ENCODE data around the gene LRP1B. TPM values are rescaled to one million over a fixed set of nuclear protein-coding genes. Genes with fewer than 3 reads are reported as not detected.

The LRP1B gene
- total and polyA plus RNA-seq, 2 donors (not counting 1 experiment from before 2014, with no cell fraction given) = not detected

DNA sequence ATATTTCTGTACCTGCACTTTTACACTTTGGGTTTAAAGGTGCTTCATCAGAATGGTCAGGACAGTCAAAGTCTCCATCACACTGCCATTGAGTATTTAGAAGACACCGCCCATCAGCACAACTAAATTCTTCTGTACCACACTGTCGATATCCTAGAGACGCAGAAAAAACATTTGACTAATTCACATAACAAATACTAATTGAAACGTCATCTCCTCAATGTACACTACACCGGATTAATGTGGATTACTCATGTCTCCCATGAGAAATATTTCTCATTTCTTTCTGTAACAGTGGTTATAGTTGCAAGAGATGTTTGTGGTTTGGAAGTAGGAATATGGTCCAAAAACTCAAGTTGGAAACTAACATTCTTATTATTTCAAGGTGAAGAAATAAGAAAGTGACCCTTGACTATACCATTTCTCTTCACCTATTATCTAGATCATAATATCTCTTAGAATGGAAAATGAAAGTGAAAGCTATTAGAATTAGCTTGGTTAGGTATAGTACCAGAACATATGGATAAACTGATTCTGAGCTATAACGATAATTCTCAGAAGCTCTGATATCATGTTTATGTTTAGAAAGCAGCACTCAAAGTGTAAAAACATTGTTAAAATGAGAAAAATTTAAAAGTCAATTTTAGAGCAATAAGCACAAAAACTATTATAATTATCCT, 1627.7 kb downstream of the LRP1B start:
- no peaks in the 10 kb centered on the region for H3K4me1 ChIP-seq (ENCODE audit: control insufficient read depth in 2 of 2, insufficient read depth in 2 of 2, low read length in 2 of 2)
- no peak for TF ChIP-seq EZH2 (IDR thresholded peaks at IDR 0.05; ENCODE audit: borderline replicate concordance, insufficient read depth, low read depth, low read length, poor library complexity, severe bottlenecking)
- TF ChIP-seq, protein P1, sequence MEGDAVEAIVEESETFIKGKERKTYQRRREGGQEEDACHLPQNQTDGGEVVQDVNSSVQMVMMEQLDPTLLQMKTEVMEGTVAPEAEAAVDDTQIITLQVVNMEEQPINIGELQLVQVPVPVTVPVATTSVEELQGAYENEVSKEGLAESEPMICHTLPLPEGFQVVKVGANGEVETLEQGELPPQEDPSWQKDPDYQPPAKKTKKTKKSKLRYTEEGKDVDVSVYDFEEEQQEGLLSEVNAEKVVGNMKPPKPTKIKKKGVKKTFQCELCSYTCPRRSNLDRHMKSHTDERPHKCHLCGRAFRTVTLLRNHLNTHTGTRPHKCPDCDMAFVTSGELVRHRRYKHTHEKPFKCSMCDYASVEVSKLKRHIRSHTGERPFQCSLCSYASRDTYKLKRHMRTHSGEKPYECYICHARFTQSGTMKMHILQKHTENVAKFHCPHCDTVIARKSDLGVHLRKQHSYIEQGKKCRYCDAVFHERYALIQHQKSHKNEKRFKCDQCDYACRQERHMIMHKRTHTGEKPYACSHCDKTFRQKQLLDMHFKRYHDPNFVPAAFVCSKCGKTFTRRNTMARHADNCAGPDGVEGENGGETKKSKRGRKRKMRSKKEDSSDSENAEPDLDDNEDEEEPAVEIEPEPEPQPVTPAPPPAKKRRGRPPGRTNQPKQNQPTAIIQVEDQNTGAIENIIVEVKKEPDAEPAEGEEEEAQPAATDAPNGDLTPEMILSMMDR (IDR thresholded peaks at IDR 0.05) = no peak
- H3K9ac ChIP-seq (ENCODE audit: low read length) = no peak overlapping the region
- ChIA-PET CTCF (no interaction called here), POLR2A (no interaction called here)
- Mint-ChIP-seq H3K9me3 (ENCODE audit: insufficient read depth) (peaks cover 5% of the 10 kb centered on the region), H3K4me3 (no peak overlapping the region), H3K27ac (no peak overlapping the region), H3K27me3 (no peaks in the 10 kb centered on the region), H3K4me1 (no peaks in the 10 kb centered on the region)
- WGBS (ENCODE audit: insufficient coverage) = no CpG with 5 or more reads among the region's 6 CpGs
- H4K20me1 ChIP-seq (ENCODE audit: control insufficient read depth, insufficient read depth, low read length, poor library complexity, severe bottlenecking) = no peaks in the 10 kb centered on the region
- no peak overlapping the region for H2AFZ ChIP-seq (ENCODE audit: insufficient read depth, low read depth, low read length, poor library complexity, severe bottlenecking)
- no peaks in the 10 kb centered on the region for H3K27me3 ChIP-seq (replicated peaks in 1 of 4; ENCODE audit: control extremely low read depth in 1 of 4, control insufficient read depth in 3 of 4, insufficient read depth in 4 of 4, low read length in 3 of 4)
- no peak overlapping the region for H3K4me2 ChIP-seq (replicated peaks; ENCODE audit: low read depth, low read length, poor library complexity, severe bottlenecking)
- H3K9me3 ChIP-seq (ENCODE audit: control extremely low read depth in 1 of 3, control insufficient read depth in 2 of 3, insufficient read depth in 1 of 3, low read length in 2 of 3) = no peaks in the 10 kb centered on the region
- no peak overlapping the region for H3K4me3 ChIP-seq (ENCODE audit: control extremely low read depth in 1 of 5, extremely low read depth in 1 of 5, insufficient read depth in 1 of 5, low read depth in 2 of 5, low read length in 4 of 5)
- intact Hi-C loops (cut with micrococcal nuclease) = no loop called here
- no peaks in the 10 kb centered on the region for H3K36me3 ChIP-seq (replicated peaks in 1 of 2; ENCODE audit: control extremely low read depth in 1 of 2, control insufficient read depth in 1 of 2, extremely low read depth in 1 of 2, insufficient read depth in 2 of 2, low read length in 1 of 2)
- ATAC-seq (ENCODE audit: low read depth) = no peak
- DNase-seq = no peak
- no peaks in the 10 kb centered on the region for H3K79me2 ChIP-seq (ENCODE audit: control insufficient read depth, insufficient read depth, low read length)
- H3K27ac ChIP-seq (ENCODE audit: low read length in 2 of 2) = no peak overlapping the region

DNA sequence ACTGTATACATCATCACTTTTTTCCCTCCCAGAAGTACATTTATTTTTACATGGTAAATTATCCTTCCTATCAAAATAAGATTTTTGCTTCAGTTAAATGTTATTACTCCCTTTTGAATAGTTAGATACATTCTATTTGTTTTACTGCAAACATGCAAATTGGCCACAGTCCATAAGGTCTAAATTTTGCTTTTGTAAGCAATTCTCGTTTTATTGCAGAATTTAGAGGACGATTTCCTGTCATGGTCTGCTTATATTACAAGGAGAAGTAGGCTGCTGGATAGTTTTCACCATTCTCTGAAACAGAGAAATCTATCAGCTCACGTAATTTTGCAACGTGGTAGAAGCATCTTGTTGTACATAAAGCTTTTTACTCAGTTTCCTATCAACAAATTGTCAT, 1632.5 kb downstream of the LRP1B start:
- Histone ChIP-seq H3K4me1 (ENCODE audit: control insufficient read depth in 2 of 2, insufficient read depth in 2 of 2, low read length in 2 of 2) (no peaks in the 10 kb centered on the region), H3K79me2 (ENCODE audit: control insufficient read depth, insufficient read depth, low read length) (no peaks in the 10 kb centered on the region), H3K4me3 (ENCODE audit: control extremely low read depth in 1 of 5, extremely low read depth in 1 of 5, insufficient read depth in 1 of 5, low read depth in 2 of 5, low read length in 4 of 5) (no peak overlapping the region), H2AFZ (ENCODE audit: insufficient read depth, low read depth, low read length, poor library complexity, severe bottlenecking) (no peak overlapping the region), H3K27ac (ENCODE audit: low read length in 2 of 2) (no peak overlapping the region), H3K9me3 (ENCODE audit: control extremely low read depth in 1 of 3, control insufficient read depth in 2 of 3, insufficient read depth in 1 of 3, low read length in 2 of 3) (no peaks in the 10 kb centered on the region), H3K36me3 (replicated peaks in 1 of 2; ENCODE audit: control extremely low read depth in 1 of 2, control insufficient read depth in 1 of 2, extremely low read depth in 1 of 2, insufficient read depth in 2 of 2, low read length in 1 of 2) (no peaks in the 10 kb centered on the region), H3K4me2 (replicated peaks; ENCODE audit: low read depth, low read length, poor library complexity, severe bottlenecking) (no peak overlapping the region), H3K27me3 (replicated peaks in 1 of 4; ENCODE audit: control extremely low read depth in 1 of 4, control insufficient read depth in 3 of 4, insufficient read depth in 4 of 4, low read length in 3 of 4) (no peaks in the 10 kb centered on the region), H3K9ac (ENCODE audit: low read length) (no peak overlapping the region), H4K20me1 (ENCODE audit: control insufficient read depth, insufficient read depth, low read length, poor library complexity, severe bottlenecking) (no peaks in the 10 kb centered on the region)
- TF ChIP-seq, protein P1 (IDR thresholded peaks at IDR 0.05) = no peak
- TF ChIP-seq EZH2 (IDR thresholded peaks at IDR 0.05; ENCODE audit: borderline replicate concordance, insufficient read depth, low read depth, low read length, poor library complexity, severe bottlenecking) = no peak
- no peak overlapping the region for H3K4me3 Mint-ChIP-seq
- no peaks in the 10 kb centered on the region for H3K27me3 Mint-ChIP-seq
- no CpG with 5 or more reads among the region's 4 CpGs for WGBS (ENCODE audit: insufficient coverage)
- H3K27ac Mint-ChIP-seq = no peak overlapping the region
- intact Hi-C loops (cut with micrococcal nuclease) = no loop called here
- H3K9me3 Mint-ChIP-seq (ENCODE audit: insufficient read depth) = peaks cover 4% of the 10 kb centered on the region
- no peak for ATAC-seq (ENCODE audit: low read depth)
- no peak for DNase-seq
- no peaks in the 10 kb centered on the region for H3K4me1 Mint-ChIP-seq
- POLR2A ChIA-PET = no interaction called here
- CTCF ChIA-PET = no interaction called here
